K562 treated with DMSO at 1 percent for 48 hours (cell line): ENCODE data around the gene WASF3. TPM values are rescaled to one million over a fixed set of nuclear protein-coding genes. Genes with fewer than 3 reads are reported as not detected.

Source experiments
- total RNA-seq: library from RNA; unstranded; fragments of 300-600 nt; gene quantifications from 2 replicates; pipeline ENCODE4 v1.2.3, GENCODE V29; 2022; ENCODE audit warnings: low replicate concordance; ENCODE audit errors: extremely low read depth

Gene WASF3, protein sequence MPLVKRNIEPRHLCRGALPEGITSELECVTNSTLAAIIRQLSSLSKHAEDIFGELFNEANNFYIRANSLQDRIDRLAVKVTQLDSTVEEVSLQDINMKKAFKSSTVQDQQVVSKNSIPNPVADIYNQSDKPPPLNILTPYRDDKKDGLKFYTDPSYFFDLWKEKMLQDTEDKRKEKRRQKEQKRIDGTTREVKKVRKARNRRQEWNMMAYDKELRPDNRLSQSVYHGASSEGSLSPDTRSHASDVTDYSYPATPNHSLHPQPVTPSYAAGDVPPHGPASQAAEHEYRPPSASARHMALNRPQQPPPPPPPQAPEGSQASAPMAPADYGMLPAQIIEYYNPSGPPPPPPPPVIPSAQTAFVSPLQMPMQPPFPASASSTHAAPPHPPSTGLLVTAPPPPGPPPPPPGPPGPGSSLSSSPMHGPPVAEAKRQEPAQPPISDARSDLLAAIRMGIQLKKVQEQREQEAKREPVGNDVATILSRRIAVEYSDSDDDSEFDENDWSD
- not detected in 2 replicates for total RNA-seq

DNA sequence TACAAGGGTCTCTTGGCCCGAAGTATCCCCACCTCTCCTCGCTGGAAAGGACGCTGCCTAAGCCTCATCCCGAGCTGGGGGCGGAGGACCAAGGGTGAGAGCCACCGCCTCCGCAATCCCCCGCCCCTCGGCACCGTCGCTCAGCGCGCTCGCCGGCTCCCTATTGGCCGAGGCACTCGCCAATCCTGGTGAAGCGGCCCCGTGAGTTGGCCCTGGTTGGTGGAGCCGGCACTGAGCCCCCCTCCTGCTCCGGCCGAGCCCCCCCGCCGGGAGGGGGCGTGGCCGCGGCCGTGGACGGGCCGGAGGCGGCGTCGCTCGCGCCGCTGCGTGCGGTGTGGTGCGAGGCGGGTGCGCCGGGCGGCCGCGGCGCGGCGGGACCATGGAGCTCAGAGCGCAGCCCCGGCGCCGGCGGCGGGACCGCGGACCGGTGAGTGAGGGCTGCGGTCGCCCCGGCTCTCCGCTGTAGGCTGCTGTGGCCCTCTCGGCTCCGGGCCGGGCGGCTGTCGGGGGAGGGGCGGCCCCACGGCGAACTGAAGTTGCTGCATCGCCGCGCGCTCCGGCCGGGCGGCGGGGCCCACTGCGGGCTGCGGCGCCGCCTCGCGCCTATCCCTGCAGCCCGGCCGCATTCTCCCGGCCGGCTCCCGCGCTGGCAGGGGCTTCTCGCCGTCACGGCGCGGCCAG, at the start of gene WASF3:
Gene WASF3, plus strand, starts transcription at position 291 of the 681 bp plus-strand sequence. CDS start 84,588 bp downstream, outside the sequence.

Other genes starting within 250 kb of the WASF3 start
- not detected in 2 replicates for gene GPR12, start 203.1 kb downstream of the WASF3 start, total RNA-seq